ENCODE data around the gene APOA1. TPM values are rescaled to one million over a fixed set of nuclear protein-coding genes. Genes with fewer than 3 reads are reported as not detected.

The APOA1 gene
- total RNA-seq, 2 donors from 2014 or later, result 91.8 to 120 TPM

GRCh38 chr11:116833491-116833815, 4.0 kb downstream of the APOA1 start:
- no peak for TF ChIP-seq CTCF (conservative IDR thresholded peaks at IDR 0.05)
- Histone ChIP-seq H3K36me3 (ENCODE audit: control insufficient read depth, insufficient read depth, low read length) (no peaks in the 10 kb centered on the region), H3K9ac (ENCODE audit: extremely low read depth, low read length, poor library complexity, severe bottlenecking) (no peak overlapping the region), H3K4me3 (ENCODE audit: low read length) (no peak overlapping the region), H3K27me3 (ENCODE audit: control insufficient read depth, insufficient read depth, low read length, poor library complexity, severe bottlenecking) (no peaks in the 10 kb centered on the region), H3K9me3 (ENCODE audit: control insufficient read depth, low read length) (no peaks in the 10 kb centered on the region), H3K4me1 (ENCODE audit: control insufficient read depth, insufficient read depth, low read length) (peaks cover 24% of the 10 kb centered on the region), H3K27ac (ENCODE audit: low read depth, low read length) (no peak overlapping the region)
- H3K9me3 Mint-ChIP-seq, result peaks cover 11% of the 10 kb centered on the region
- peaks cover 13% of the 10 kb centered on the region for H3K27me3 Mint-ChIP-seq (ENCODE audit: insufficient read depth)
- H3K27ac Mint-ChIP-seq, result no peak overlapping the region
- H3K4me1 Mint-ChIP-seq, result peaks cover 19% of the 10 kb centered on the region
- peaks cover 2% of the 10 kb centered on the region for H3K36me3 Mint-ChIP-seq (ENCODE audit: low read depth)
- no peak for DNase-seq
- no peak overlapping the region for H3K4me3 Mint-ChIP-seq
- WGBS, 2 experiments (ENCODE audit: insufficient coverage in 1 of 2, insufficient read length in 1 of 2), result 94 to 95% methylated on average over 7 to 10 of the region's 10 CpGs

- no peaks in the 10 kb centered on the region for H3K9me3 ChIP-seq (ENCODE audit: control insufficient read depth, low read length)
- H3K27ac ChIP-seq (ENCODE audit: low read depth, low read length), result no peak overlapping the region
- Mint-ChIP-seq H3K4me1 (peaks cover 15% of the 10 kb centered on the region), H3K9me3 (peaks cover 11% of the 10 kb centered on the region), H3K27me3 (ENCODE audit: insufficient read depth) (peaks cover 13% of the 10 kb centered on the region), H3K4me3 (no peak overlapping the region), H3K36me3 (ENCODE audit: low read depth) (peaks cover 2% of the 10 kb centered on the region), H3K27ac (no peak overlapping the region)
- H3K4me3 ChIP-seq (ENCODE audit: low read length), result no peak overlapping the region
- no peak overlapping the region for H3K9ac ChIP-seq (ENCODE audit: extremely low read depth, low read length, poor library complexity, severe bottlenecking)
- 84 to 97% methylated on average over 7 to 12 of the region's 13 CpGs for WGBS, 2 experiments (ENCODE audit: insufficient coverage in 1 of 2, insufficient read length in 1 of 2)
- peaks cover 22% of the 10 kb centered on the region for H3K4me1 ChIP-seq (ENCODE audit: control insufficient read depth, insufficient read depth, low read length)
- no peaks in the 10 kb centered on the region for H3K27me3 ChIP-seq (ENCODE audit: control insufficient read depth, insufficient read depth, low read length, poor library complexity, severe bottlenecking)
- no peaks in the 10 kb centered on the region for H3K36me3 ChIP-seq (ENCODE audit: control insufficient read depth, insufficient read depth, low read length)
- no peak for TF ChIP-seq CTCF (conservative IDR thresholded peaks at IDR 0.05)
- DNase-seq, result no peak
Measured at GRCh38 chr11:116832350-116833290, 4.8 kb downstream of the APOA1 start.

GRCh38 chr11:116831790-116832349, 5.6 kb downstream of the APOA1 start:
- H3K4me1 ChIP-seq (ENCODE audit: control insufficient read depth, insufficient read depth, low read length), result peaks cover 23% of the 10 kb centered on the region
- no peaks in the 10 kb centered on the region for H3K27me3 ChIP-seq (ENCODE audit: control insufficient read depth, insufficient read depth, low read length, poor library complexity, severe bottlenecking)
- H3K27ac Mint-ChIP-seq, result no peak overlapping the region
- H3K4me3 Mint-ChIP-seq, result no peak overlapping the region
- TF ChIP-seq CTCF (conservative IDR thresholded peaks at IDR 0.05), result no peak
- H3K9ac ChIP-seq (ENCODE audit: extremely low read depth, low read length, poor library complexity, severe bottlenecking), result no peak overlapping the region
- 93 to 94% methylated on average over 3 to 7 of the region's 7 CpGs for WGBS, 2 experiments (ENCODE audit: insufficient coverage in 1 of 2, insufficient read length in 1 of 2)
- H3K36me3 ChIP-seq (ENCODE audit: control insufficient read depth, insufficient read depth, low read length), result no peaks in the 10 kb centered on the region
- H3K4me3 ChIP-seq (ENCODE audit: low read length), result no peak overlapping the region
- H3K4me1 Mint-ChIP-seq, result peaks cover 13% of the 10 kb centered on the region
- DNase-seq, result no peak
- peaks cover 2% of the 10 kb centered on the region for H3K36me3 Mint-ChIP-seq (ENCODE audit: low read depth)
- H3K27ac ChIP-seq (ENCODE audit: low read depth, low read length), result no peak overlapping the region
- H3K9me3 Mint-ChIP-seq, result peaks cover 11% of the 10 kb centered on the region
- H3K27me3 Mint-ChIP-seq (ENCODE audit: insufficient read depth), result peaks cover 13% of the 10 kb centered on the region
- no peaks in the 10 kb centered on the region for H3K9me3 ChIP-seq (ENCODE audit: control insufficient read depth, low read length)
